ENCODE data around the gene FOXA1.

Gene FOXA1

GRCh38 chr14:37587881-37588666 lies 7.0 kb downstream of the FOXA1 start:
- Histone ChIP-seq H3K36me3 (ENCODE audit: insufficient read depth, low read length) (no peaks in the 10 kb centered on the region), H3K27me3 (ENCODE audit: insufficient read depth, low read length) (peaks cover 100% of the 10 kb centered on the region), H3K4me1 (ENCODE audit: control insufficient read depth, insufficient read depth, low read length, unreplicated experiment) (peaks cover 7% of the 10 kb centered on the region), H3K79me2 (ENCODE audit: control insufficient read depth, insufficient read depth, low read length, unreplicated experiment) (no peaks in the 10 kb centered on the region), H3K4me3 (ENCODE audit: low read depth, low read length) (peak overlapping the region; percentile 36; the same call in 1 of the 2 replicates), H3K27ac (ENCODE audit: low read depth, low read length) (no peak overlapping the region), H2AFZ (ENCODE audit: low read length, unreplicated experiment) (no peak overlapping the region)

GRCh38 chr14:37587131-37587803 lies 7.8 kb downstream of the FOXA1 start:
- Histone ChIP-seq H3K4me3 (ENCODE audit: low read depth, low read length) (peak overlapping the region; percentile 36; the same call in 1 of the 2 replicates), H3K27ac (ENCODE audit: low read depth, low read length) (no peak overlapping the region), H2AFZ (ENCODE audit: low read length, unreplicated experiment) (no peak overlapping the region), H3K27me3 (ENCODE audit: insufficient read depth, low read length) (peaks cover 100% of the 10 kb centered on the region), H3K79me2 (ENCODE audit: control insufficient read depth, insufficient read depth, low read length, unreplicated experiment) (no peaks in the 10 kb centered on the region), H3K36me3 (ENCODE audit: insufficient read depth, low read length) (no peaks in the 10 kb centered on the region), H3K4me1 (ENCODE audit: control insufficient read depth, insufficient read depth, low read length, unreplicated experiment) (peaks cover 7% of the 10 kb centered on the region)

- H3K4me1 ChIP-seq (ENCODE audit: control insufficient read depth, insufficient read depth, low read length, unreplicated experiment), result peaks cover 7% of the 10 kb centered on the region
- H2AFZ ChIP-seq (ENCODE audit: low read length, unreplicated experiment), result no peak overlapping the region
- H3K4me3 ChIP-seq (ENCODE audit: low read depth, low read length), result no peak overlapping the region
- H3K27ac ChIP-seq (ENCODE audit: low read depth, low read length), result no peak overlapping the region
- H3K27me3 ChIP-seq (ENCODE audit: insufficient read depth, low read length), result peaks cover 95% of the 10 kb centered on the region
- no peaks in the 10 kb centered on the region for H3K36me3 ChIP-seq (ENCODE audit: insufficient read depth, low read length)
- no peaks in the 10 kb centered on the region for H3K79me2 ChIP-seq (ENCODE audit: control insufficient read depth, insufficient read depth, low read length, unreplicated experiment)
These were observed 8.3 kb downstream of the FOXA1 start for GRCh38 chr14:37586797-37587130.

GRCh38 chr14:37585971-37586796 lies 8.9 kb downstream of the FOXA1 start:
- no peaks in the 10 kb centered on the region for H3K36me3 ChIP-seq (ENCODE audit: insufficient read depth, low read length)
- peaks cover 7% of the 10 kb centered on the region for H3K4me1 ChIP-seq (ENCODE audit: control insufficient read depth, insufficient read depth, low read length, unreplicated experiment)
- no peak overlapping the region for H3K4me3 ChIP-seq (ENCODE audit: low read depth, low read length)
- peaks cover 89% of the 10 kb centered on the region for H3K27me3 ChIP-seq (ENCODE audit: insufficient read depth, low read length)
- H3K27ac ChIP-seq (ENCODE audit: low read depth, low read length), result no peak overlapping the region
- no peak overlapping the region for H2AFZ ChIP-seq (ENCODE audit: low read length, unreplicated experiment)
- no peaks in the 10 kb centered on the region for H3K79me2 ChIP-seq (ENCODE audit: control insufficient read depth, insufficient read depth, low read length, unreplicated experiment)

GRCh38 chr14:37585101-37585511 lies 9.9 kb downstream of the FOXA1 start:
- Histone ChIP-seq H2AFZ (ENCODE audit: low read length, unreplicated experiment) (no peak overlapping the region), H3K4me3 (ENCODE audit: low read depth, low read length) (no peak overlapping the region), H3K27me3 (ENCODE audit: insufficient read depth, low read length) (peaks cover 78% of the 10 kb centered on the region), H3K4me1 (ENCODE audit: control insufficient read depth, insufficient read depth, low read length, unreplicated experiment) (peaks cover 11% of the 10 kb centered on the region), H3K27ac (ENCODE audit: low read depth, low read length) (no peak overlapping the region), H3K79me2 (ENCODE audit: control insufficient read depth, insufficient read depth, low read length, unreplicated experiment) (no peaks in the 10 kb centered on the region), H3K36me3 (ENCODE audit: insufficient read depth, low read length) (no peaks in the 10 kb centered on the region)

GRCh38 chr14:37584211-37585100 lies 10.6 kb downstream of the FOXA1 start:
- Histone ChIP-seq H3K27ac (ENCODE audit: low read depth, low read length) (no peak overlapping the region), H3K4me3 (ENCODE audit: low read depth, low read length) (peak overlapping the region; percentile 57; the same call in 1 of the 2 replicates), H3K36me3 (ENCODE audit: insufficient read depth, low read length) (no peaks in the 10 kb centered on the region), H3K4me1 (ENCODE audit: control insufficient read depth, insufficient read depth, low read length, unreplicated experiment) (peaks cover 11% of the 10 kb centered on the region), H2AFZ (ENCODE audit: low read length, unreplicated experiment) (no peak overlapping the region), H3K79me2 (ENCODE audit: control insufficient read depth, insufficient read depth, low read length, unreplicated experiment) (no peaks in the 10 kb centered on the region), H3K27me3 (ENCODE audit: insufficient read depth, low read length) (peaks cover 72% of the 10 kb centered on the region)

- peaks cover 63% of the 10 kb centered on the region for H3K27me3 ChIP-seq (ENCODE audit: insufficient read depth, low read length)
These were observed 11.5 kb downstream of the FOXA1 start for GRCh38 chr14:37583358-37584210.

GRCh38 chr14:37580146-37580545 lies 14.9 kb downstream of the FOXA1 start:
- H3K4me3 ChIP-seq (ENCODE audit: low read depth, low read length), result no peak overlapping the region
- no peak overlapping the region for H2AFZ ChIP-seq (ENCODE audit: low read length, unreplicated experiment)
- peaks cover 4% of the 10 kb centered on the region for H3K4me1 ChIP-seq (ENCODE audit: control insufficient read depth, insufficient read depth, low read length, unreplicated experiment)
- H3K27ac ChIP-seq (ENCODE audit: low read depth, low read length), result no peak overlapping the region
- H3K79me2 ChIP-seq (ENCODE audit: control insufficient read depth, insufficient read depth, low read length, unreplicated experiment), result no peaks in the 10 kb centered on the region
- H3K36me3 ChIP-seq (ENCODE audit: insufficient read depth, low read length), result no peaks in the 10 kb centered on the region
- peaks cover 32% of the 10 kb centered on the region for H3K27me3 ChIP-seq (ENCODE audit: insufficient read depth, low read length)

More at GRCh38 chr14:37583358-37584210, 11.5 kb downstream of the FOXA1 start:
- Histone ChIP-seq H3K79me2 (ENCODE audit: control insufficient read depth, insufficient read depth, low read length, unreplicated experiment) (no peaks in the 10 kb centered on the region), H3K4me1 (ENCODE audit: control insufficient read depth, insufficient read depth, low read length, unreplicated experiment) (peaks cover 11% of the 10 kb centered on the region), H3K36me3 (ENCODE audit: insufficient read depth, low read length) (no peaks in the 10 kb centered on the region), H3K27ac (ENCODE audit: low read depth, low read length) (no peak overlapping the region), H2AFZ (ENCODE audit: low read length, unreplicated experiment) (no peak overlapping the region), H3K4me3 (ENCODE audit: low read depth, low read length) (peak overlapping the region; percentile 57)

- H2AFZ ChIP-seq (ENCODE audit: low read length, unreplicated experiment), result no peak overlapping the region
- no peaks in the 10 kb centered on the region for H3K36me3 ChIP-seq (ENCODE audit: insufficient read depth, low read length)
- no peak overlapping the region for H3K27ac ChIP-seq (ENCODE audit: low read depth, low read length)
- no peaks in the 10 kb centered on the region for H3K79me2 ChIP-seq (ENCODE audit: control insufficient read depth, insufficient read depth, low read length, unreplicated experiment)
- no peak overlapping the region for H3K4me3 ChIP-seq (ENCODE audit: low read depth, low read length)
- H3K4me1 ChIP-seq (ENCODE audit: control insufficient read depth, insufficient read depth, low read length, unreplicated experiment), result peaks cover 4% of the 10 kb centered on the region
- peaks cover 23% of the 10 kb centered on the region for H3K27me3 ChIP-seq (ENCODE audit: insufficient read depth, low read length)
These were observed 15.8 kb downstream of the FOXA1 start for GRCh38 chr14:37579274-37579673.
